ENCODE data around the gene HMBS. TPM values are rescaled to one million over a fixed set of nuclear protein-coding genes. Genes with fewer than 3 reads are reported as not detected.

The HMBS gene
- total RNA-seq, 1 experiment from 2014 or later: 14.3 TPM

DNA sequence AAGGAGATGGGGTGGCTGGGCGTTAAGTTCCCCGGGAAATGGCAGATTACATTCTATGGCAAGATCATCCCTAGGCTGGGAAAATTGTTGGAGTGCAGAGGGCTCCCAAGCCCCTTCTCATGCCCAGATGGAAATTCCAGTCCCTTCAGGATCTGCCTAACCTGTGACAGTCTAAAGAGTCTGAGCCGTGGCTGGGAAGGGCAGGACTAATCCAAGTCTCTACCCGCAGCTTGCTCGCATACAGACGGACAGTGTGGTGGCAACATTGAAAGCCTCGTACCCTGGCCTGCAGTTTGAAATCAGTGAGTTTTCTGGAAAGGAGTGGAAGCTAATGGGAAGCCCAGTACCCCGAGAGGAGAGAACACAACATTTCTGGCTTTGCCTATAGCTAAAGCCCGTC lies 3.7 kb downstream of the HMBS start:
- Histone ChIP-seq H3K4me1 (0 out of 2 replicates have a peak, but pooled peaks cover 4% of the 10 kb centered on the region), H3K4me3 (no peak overlapping the region), H3K9me3 (replicated peaks) (no peaks in the 10 kb centered on the region), H3K27me3 (no peaks in the 10 kb centered on the region), H3K36me3 (peaks cover 15% of the 10 kb centered on the region), H3K27ac (no peak overlapping the region)
- no peak for DNase-seq

DNA sequence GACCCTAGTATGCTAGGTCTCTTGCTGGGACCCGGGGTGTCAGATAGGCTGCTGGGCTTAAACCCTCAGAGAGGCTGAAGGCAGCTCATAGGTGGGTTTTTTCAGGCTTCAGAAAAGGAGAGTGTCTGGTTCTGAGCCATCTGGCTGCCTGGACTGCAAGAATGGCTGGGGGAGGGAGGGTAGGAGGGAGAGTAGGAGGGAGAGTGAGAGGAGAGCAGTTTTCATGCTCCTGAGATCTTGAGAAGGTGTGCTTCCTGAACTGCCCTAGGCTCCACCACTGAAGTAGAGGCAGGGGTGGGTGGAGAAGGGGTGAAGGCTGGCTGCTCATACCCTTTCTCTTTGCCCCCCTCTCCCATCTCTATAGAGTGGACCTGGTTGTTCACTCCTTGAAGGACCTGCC lies 4.6 kb downstream of the HMBS start:
- Histone ChIP-seq H3K27me3 (no peaks in the 10 kb centered on the region), H3K4me1 (0 out of 2 replicates have a peak, but pooled peaks cover 4% of the 10 kb centered on the region), H3K36me3 (peaks cover 24% of the 10 kb centered on the region), H3K4me3 (no peak overlapping the region), H3K27ac (no peak overlapping the region), H3K9me3 (replicated peaks) (no peaks in the 10 kb centered on the region)
- no peak for DNase-seq

DNA sequence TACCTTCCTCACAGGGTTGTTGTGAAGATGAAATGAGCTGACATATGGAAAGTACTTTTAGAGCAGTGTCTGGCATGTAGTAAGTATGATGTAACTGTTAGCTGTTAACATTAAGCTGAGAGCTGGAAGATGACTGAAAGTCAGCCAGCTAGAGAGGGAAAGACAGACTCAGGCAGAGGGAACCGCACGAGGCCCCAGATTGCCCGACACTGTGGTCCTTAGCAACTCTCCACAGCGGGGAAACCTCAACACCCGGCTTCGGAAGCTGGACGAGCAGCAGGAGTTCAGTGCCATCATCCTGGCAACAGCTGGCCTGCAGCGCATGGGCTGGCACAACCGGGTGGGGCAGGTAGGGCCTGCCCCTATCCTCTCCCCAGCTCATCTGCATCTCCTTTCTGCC lies 6.5 kb downstream of the HMBS start:
- Histone ChIP-seq H3K9me3 (replicated peaks) (no peaks in the 10 kb centered on the region), H3K36me3 (peaks cover 25% of the 10 kb centered on the region), H3K27ac (no peak overlapping the region), H3K4me1 (peaks cover 4% of the 10 kb centered on the region; the same call in 1 of the 2 replicates), H3K27me3 (no peaks in the 10 kb centered on the region), H3K4me3 (no peak overlapping the region)
- DNase-seq: no peak

DNA sequence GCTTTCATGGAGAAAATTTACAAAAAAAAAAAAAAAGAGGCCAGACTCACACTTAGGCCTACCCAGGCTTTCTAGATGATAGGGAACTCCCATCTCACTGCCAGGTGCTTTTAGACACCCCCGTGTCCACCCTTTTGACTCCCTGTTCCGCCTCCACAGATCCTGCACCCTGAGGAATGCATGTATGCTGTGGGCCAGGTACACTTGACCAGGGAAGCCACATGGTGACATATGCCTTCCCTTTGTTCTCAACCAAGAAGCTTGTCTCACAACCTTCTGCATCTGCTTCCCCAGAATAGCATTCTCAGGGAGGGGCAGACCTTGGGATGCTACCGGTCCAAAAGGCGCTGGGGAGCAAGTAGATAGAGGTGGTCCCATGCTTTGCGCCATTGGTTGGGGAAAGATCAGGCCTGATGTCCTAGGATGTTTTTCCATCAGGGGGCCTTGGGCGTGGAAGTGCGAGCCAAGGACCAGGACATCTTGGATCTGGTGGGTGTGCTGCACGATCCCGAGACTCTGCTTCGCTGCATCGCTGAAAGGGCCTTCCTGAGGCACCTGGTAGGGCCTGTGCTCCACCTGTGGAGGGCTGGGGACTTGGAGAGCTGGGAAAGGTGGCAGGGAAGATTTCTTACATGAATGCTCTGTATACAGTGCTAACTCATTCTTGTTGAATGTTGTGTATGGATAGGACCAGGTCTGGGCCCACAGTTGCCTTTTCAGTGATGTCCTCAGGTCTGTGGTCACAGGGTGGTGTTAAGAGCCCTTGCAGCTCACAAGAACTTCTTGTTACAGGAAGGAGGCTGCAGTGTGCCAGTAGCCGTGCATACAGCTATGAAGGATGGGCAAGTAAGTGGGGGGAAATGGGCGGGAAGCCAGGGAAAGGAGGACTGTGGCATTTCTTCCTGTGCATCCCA lies 7.5 kb downstream of the HMBS start:
- H3K27ac ChIP-seq: no peak overlapping the region
- DNase-seq: peak in 1 of 2 experiments; percentile 20
- H3K4me1 ChIP-seq: peaks cover 4% of the 10 kb centered on the region; the same call in 1 of the 2 replicates
- H3K4me3 ChIP-seq: peak overlapping the region; percentile 96
- no peaks in the 10 kb centered on the region for H3K9me3 ChIP-seq (replicated peaks)
- H3K36me3 ChIP-seq: peaks cover 25% of the 10 kb centered on the region
- H3K27me3 ChIP-seq: no peaks in the 10 kb centered on the region

DNA sequence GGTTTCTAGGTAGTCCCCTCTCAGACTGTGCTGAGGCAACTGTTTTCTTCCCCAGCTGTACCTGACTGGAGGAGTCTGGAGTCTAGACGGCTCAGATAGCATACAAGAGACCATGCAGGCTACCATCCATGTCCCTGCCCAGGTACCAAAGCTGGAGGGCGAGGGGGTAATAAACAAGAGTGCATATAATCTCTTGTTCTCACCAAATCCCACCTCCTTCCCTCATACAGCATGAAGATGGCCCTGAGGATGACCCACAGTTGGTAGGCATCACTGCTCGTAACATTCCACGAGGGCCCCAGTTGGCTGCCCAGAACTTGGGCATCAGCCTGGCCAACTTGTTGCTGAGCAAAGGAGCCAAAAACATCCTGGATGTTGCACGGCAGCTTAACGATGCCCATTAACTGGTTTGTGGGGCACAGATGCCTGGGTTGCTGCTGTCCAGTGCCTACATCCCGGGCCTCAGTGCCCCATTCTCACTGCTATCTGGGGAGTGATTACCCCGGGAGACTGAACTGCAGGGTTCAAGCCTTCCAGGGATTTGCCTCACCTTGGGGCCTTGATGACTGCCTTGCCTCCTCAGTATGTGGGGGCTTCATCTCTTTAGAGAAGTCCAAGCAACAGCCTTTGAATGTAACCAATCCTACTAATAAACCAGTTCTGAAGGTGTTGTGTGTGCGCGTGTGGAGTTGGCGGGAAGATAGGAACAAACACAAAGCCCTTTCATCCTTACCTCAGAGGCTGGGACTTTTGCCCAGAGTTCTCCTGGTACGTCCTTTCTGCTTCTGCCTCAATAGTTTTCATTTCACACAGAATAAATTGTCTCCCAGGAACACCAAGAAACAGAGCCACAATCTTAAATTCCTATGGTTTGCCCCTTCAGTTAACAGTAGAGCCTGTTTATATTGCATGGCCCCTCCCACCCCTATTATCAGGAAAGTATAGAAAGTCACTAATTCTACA lies 8.5 kb downstream of the HMBS start:
- peaks cover 25% of the 10 kb centered on the region for H3K36me3 ChIP-seq
- H3K27ac ChIP-seq: no peak overlapping the region
- H3K27me3 ChIP-seq: no peaks in the 10 kb centered on the region
- no peak for DNase-seq
- H3K4me3 ChIP-seq: peak overlapping the region; percentile 96
- H3K9me3 ChIP-seq (replicated peaks): no peaks in the 10 kb centered on the region
- H3K4me1 ChIP-seq: peaks cover 4% of the 10 kb centered on the region; the same call in 1 of the 2 replicates

DNA sequence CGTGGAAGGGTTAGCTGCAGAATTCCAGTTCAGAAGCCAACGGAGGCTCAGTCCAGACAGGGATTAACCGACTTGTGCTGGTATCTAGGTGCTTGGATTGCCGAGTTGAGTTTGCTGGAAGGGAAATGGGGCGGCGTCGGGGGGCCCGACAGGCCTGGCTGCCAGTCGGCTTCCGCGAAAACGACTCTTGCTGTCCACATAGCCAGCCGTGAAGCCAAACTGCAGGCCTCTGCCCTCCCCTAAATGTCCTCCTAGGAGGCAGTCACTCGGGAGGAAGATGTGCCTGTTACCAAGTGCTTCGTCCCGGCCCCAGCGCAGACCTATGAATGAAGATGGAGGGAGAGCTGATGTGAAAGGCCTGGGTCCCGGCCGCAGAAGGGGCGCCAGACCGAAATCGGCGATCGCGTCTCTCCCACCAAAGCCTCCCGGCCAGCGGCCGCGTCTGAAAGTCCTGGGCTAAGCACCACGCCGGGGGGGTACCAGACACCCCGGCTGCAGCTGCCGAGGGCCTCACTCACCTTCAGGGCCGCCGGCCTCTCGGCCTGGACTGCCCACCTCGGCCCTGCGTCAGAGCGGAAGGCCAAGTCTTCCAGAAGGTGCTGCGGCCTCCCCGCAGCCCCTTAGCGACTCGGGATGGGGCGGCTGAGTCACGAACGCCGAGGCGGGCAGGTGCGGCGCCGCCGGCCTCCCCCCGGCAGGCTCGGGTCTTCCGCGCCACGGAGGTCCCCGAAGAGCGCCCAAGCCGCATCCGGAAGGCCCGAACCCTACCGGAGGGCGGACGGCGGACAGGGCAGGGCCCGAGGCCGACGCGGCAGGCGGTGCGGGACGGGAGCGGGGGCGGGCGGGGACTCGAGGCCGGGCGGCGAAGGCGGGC lies 9.5 kb downstream of the HMBS start:
- DNase-seq: peak; percentile 19 to 28
- H3K27ac ChIP-seq: peak overlapping the region; percentile 87
- H3K36me3 ChIP-seq: peaks cover 25% of the 10 kb centered on the region
- peaks cover 4% of the 10 kb centered on the region; the same call in 1 of the 2 replicates for H3K4me1 ChIP-seq
- H3K4me3 ChIP-seq: peak overlapping the region; percentile 96
- no peaks in the 10 kb centered on the region for H3K9me3 ChIP-seq (replicated peaks)
- no peaks in the 10 kb centered on the region for H3K27me3 ChIP-seq

DNA sequence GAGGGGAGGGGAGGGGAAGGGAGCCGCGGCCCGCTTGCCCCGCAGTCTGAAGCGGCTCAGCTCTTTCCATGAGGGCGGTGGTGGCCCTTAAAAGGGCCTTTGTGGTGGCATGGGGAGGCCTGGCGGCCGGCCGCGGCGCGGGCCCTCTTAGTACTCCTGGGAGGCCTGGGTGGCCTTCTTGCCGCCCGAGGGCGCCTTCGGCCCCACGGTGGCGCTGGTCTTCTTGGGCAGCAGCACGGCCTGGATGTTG lies 10.1 kb downstream of the HMBS start:
- DNase-seq: peak in 1 of 2 experiments; percentile 68

DNA sequence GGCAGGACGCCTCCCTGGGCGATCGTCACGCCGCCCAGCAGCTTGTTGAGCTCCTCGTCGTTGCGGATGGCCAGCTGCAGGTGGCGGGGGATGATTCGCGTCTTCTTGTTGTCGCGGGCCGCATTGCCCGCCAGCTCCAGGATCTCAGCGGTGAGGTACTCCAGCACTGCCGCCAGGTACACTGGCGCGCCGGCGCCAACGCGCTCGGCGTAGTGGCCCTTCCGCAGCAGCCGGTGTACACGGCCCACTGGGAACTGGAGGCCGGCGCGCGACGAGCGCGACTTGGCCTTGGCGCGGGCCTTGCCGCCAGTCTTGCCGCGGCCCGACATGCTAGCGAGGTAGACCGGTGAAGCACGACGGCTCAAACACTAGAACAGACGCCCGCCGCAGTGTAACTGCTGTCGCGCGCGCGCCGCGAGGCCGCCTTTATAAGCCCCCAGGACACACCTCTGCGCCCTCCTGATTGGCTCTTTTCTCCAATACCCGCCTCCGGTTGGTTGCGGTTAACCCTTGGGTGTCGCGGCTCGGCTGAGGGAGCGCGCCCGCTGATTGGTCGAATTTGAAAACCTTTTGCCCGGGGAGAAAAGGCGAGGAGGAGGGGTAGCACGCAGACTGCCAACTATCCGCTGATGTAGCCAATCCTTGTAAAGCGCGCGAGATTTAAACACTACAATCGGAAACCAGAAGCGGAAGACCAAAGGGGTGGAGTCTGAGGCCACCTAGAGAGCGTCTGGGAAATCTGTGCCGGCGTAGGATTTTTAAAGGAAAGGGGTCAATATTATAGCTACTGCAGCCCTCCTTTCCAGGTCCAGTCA lies 10.6 kb downstream of the HMBS start:
- Histone ChIP-seq H3K4me1 (peaks cover 4% of the 10 kb centered on the region; the same call in 1 of the 2 replicates), H3K27me3 (no peaks in the 10 kb centered on the region), H3K36me3 (peaks cover 25% of the 10 kb centered on the region), H3K27ac (peak overlapping the region; percentile 87), H3K4me3 (peak overlapping the region; percentile 96), H3K9me3 (replicated peaks) (no peaks in the 10 kb centered on the region)
- peak; percentile 97 to 98 for DNase-seq

More for the DNA sequence above, 10.1 kb downstream of the HMBS start:
- no peaks in the 10 kb centered on the region for H3K27me3 ChIP-seq
- peaks cover 25% of the 10 kb centered on the region for H3K36me3 ChIP-seq
- H3K4me3 ChIP-seq: peak overlapping the region; percentile 96
- H3K27ac ChIP-seq: peak overlapping the region; percentile 87
- H3K9me3 ChIP-seq (replicated peaks): no peaks in the 10 kb centered on the region
- H3K4me1 ChIP-seq: peaks cover 4% of the 10 kb centered on the region; the same call in 1 of the 2 replicates

DNA sequence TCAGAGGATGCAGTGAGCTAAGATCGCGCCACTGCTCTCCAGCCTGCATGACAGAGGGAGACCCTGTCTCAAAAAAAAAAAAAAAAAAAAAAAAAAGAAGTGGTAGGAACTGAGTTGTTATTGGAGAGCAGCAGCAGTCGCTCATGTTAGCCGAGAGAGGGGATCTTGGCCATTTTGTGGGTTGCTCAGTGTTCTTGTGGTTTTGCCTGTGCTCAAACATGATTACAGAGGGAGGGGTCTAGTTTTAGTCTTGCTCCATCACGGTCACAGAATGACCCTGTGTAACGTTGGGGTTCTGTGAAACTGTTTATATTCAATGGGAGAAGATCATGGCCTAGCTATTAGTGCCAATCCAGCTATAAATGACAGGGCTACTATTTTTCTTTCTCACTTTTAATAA lies 15.0 kb downstream of the HMBS start:
- H3K27ac ChIP-seq: no peak overlapping the region
- no peaks in the 10 kb centered on the region for H3K36me3 ChIP-seq
- H3K27me3 ChIP-seq: no peaks in the 10 kb centered on the region
- no peaks in the 10 kb centered on the region; the same call in 1 of the 2 replicates for H3K4me1 ChIP-seq
- no peak for DNase-seq
- no peak overlapping the region for H3K4me3 ChIP-seq
- H3K9me3 ChIP-seq (replicated peaks): no peaks in the 10 kb centered on the region

DNA sequence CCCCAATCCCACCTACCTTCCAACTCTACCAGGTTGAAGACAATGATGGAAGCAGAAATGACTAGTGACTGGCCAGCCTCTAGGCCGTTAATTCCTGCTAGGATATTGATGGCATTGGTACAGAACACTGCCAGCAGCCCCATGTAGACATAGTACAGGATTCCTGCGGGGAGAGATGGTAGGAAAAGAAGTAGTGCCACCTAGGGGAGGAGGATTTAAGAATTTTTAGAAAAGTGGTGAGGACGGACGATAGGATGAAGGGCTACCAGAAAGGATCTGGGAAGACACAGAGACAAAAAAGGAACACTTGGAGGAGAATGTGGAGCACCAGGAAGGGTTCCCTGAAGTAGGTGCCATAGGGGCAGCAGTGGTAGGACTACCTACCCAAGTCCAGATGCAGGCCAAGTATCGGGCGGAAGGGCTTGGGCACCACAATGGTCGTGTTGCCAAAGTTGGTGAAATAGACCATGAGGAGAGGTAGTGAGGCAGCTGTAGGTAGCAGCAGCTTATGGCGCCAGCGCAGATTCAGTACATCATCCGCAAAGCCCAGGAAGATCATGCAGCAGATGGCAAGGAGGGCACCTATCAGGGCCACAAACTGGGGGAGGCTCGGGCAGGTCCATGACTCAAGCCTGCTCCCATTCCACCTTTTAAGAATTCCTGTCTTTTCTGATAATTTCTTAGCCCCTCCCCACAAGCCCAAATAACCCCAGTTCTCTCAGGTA lies 15.7 kb downstream of the HMBS start:
- no peaks in the 10 kb centered on the region for H3K9me3 ChIP-seq (replicated peaks)
- no peaks in the 10 kb centered on the region for H3K27me3 ChIP-seq
- H3K36me3 ChIP-seq: no peaks in the 10 kb centered on the region
- H3K4me3 ChIP-seq: peak overlapping the region; percentile 90
- H3K27ac ChIP-seq: no peak overlapping the region
- DNase-seq: peak in 1 of 2 experiments; percentile 23
- no peaks in the 10 kb centered on the region; the same call in 1 of the 2 replicates for H3K4me1 ChIP-seq

DNA sequence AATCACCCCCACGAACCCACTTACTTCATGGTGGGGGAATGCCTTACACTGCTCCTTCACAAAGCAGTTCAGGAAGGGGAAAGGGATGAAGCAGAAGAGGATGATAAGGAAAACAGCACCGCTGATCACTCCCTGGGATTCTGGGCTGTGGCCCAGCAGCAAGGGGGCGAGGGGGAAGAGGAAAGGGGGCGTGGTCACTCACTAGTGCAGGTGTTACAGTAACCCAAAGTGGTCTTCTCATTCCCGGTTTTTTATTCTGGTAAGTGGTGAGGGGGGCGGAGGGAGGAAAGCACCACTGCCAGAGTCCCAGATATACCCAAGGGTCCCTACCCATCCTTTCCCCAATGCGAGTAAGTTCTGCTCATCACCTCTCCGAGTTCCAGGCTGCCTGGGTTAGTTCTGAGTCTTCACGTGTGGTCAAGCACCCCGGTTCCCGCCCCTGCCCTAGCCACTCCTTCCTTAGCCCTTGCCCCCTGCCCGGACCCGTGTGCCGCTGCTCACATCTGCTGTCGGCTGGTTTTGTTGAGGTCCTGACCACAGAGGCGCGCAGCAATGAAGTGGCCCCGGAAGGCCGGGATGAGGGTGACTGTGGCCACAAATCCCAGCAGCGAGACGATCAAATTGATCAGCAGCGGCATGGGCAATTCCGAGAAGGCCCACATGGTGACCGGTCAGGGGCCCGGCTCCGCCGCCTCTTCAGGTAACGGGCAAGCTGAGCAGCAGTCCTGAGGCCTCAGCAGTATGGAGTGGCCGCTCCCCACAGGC lies 16.5 kb downstream of the HMBS start:
- H3K36me3 ChIP-seq: no peaks in the 10 kb centered on the region
- DNase-seq: peak in 1 of 2 experiments; percentile 26

DNA sequence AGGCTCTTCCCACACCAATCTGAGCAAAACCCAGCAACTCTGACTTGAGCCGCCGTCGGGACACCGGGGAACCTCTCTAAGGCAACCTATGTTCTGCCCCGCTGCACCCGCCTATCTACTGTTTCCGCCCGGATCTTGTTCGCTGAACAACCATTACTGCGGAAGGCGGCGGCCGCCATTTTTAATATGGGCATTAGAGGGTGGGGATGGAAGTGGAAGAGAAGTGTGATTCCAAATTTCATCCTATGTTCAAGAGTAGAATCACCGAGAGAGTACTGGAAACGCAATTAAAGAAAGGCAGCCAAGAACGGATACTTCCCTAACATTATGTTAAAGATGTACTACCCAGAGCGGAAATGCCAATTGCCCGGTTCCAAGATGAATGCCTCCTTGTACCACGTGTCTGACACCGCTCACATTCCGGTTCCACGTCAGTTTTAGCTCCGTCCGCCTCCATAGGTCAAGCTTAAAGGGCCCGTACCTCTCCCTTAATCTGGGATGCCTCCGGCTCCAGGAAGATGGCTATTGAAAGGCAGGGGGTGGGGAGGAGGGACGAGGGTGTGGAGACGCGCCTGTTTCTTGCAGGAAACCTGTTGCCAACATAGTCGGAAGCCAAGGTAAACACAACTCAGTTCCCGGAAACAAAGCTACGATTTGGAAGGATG lies 17.2 kb downstream of the HMBS start, which contains the start of gene DPAGT1:
TSS of gene DPAGT1 (minus strand) at position 95 of the 665 bp plus-strand sequence. CDS start 198 bp downstream, outside the sequence.
- peak within 1 kb of the TSS; percentile 90 for H3K4me3 ChIP-seq
- no peaks in the 10 kb centered on the region for H3K27me3 ChIP-seq
- peak; percentile 91 to 94 for DNase-seq
- peaks cover 8% of the 10 kb centered on the region for H3K4me1 ChIP-seq
- no peaks in the 10 kb centered on the region for H3K36me3 ChIP-seq
- H3K9me3 ChIP-seq (replicated peaks): no peaks in the 10 kb centered on the region
- peak within 1 kb of the TSS; percentile 96 for H3K27ac ChIP-seq

More for the DNA sequence above, 16.5 kb downstream of the HMBS start:
- H3K27me3 ChIP-seq: no peaks in the 10 kb centered on the region
- H3K9me3 ChIP-seq (replicated peaks): no peaks in the 10 kb centered on the region
- H3K4me3 ChIP-seq: peak overlapping the region; percentile 90
- peaks cover 1% of the 10 kb centered on the region for H3K4me1 ChIP-seq
- peak overlapping the region; percentile 96 for H3K27ac ChIP-seq

Measured in SJCRH30 (cell line).